Uterus (tissue), 4 donors: ENCODE measurements around the gene C2CD4A. TPM values are rescaled to one million over a fixed set of nuclear protein-coding genes. Genes with fewer than 3 reads are reported as not detected.

Experiments used
- DNase-seq, 2 donors: peaks; one replicate each; pipeline ENCODE4 v3.0.0-alpha.2; 2019 to 2020
- H3K27ac ChIP-seq, 2 donors: fragments of 200-600 bp; sonication (generic); 1 replicate in 1 of 2; 2 replicates in 1 of 2; pipeline ENCODE4 v1.5.1; 2016 to 2018
- H3K27me3 ChIP-seq, 2 donors: fragments of 200-600 bp; sonication (generic); one replicate each; pipeline ENCODE4 v1.5.1; 2018 to 2019; ENCODE audit warnings: control low read depth in 1 of 2
- H3K36me3 ChIP-seq, 2 donors: fragments of 200-600 bp; sonication (generic); one replicate each; pipeline ENCODE4 v1.5.1; 2019; ENCODE audit warnings: control low read depth in 1 of 2
- H3K4me1 ChIP-seq, 2 donors: fragments of 200-600 bp; sonication (generic); one replicate each; pipeline ENCODE4 v1.5.1; 2018 to 2019; ENCODE audit warnings: control low read depth in 1 of 2
- H3K4me3 ChIP-seq, 2 donors: fragments of 200-600 bp; sonication (generic); 1 replicate in 1 of 2; 2 replicates in 1 of 2; pipeline ENCODE4 v1.5.1; 2018 to 2019; ENCODE audit warnings: mild to moderate bottlenecking in 1 of 2
- H3K9me3 ChIP-seq, 2 donors: fragments of 200-600 bp; sonication (generic); one replicate each; pipeline ENCODE4 v1.5.1; 2019; ENCODE audit warnings: control low read depth in 1 of 2
- POLR2A ChIP-seq, 2 donors: fragments of 450-650 bp; IDR thresholded peaks; one replicate each; pipeline ENCODE4 v1.6.1; 2016; ENCODE audit warnings: antibody characterized with exemption in 2 of 2, mild to moderate bottlenecking in 1 of 2, moderate library complexity in 1 of 2
- intact Hi-C: fragments of 100-400 bp; cut with DNase I; formaldehyde crosslinking; loops from one replicate; pipeline ENCODE4 v1.15.1; 2023; ENCODE audit warnings: low total_unique reads
- total RNA-seq, 4 donors: library from RNA; depleted of rRNA in 3 of 4; stranded (reverse); fragments of >200 nt in 3 of 4; gene quantifications; one replicate each; pipeline versions ENCODE4 v1.1.0 to v1.2.4, GENCODE V29; 2014 to 2023
- TF ChIP-seq, protein P1 (sequence below), 4 experiments: fragments of 200-600 bp in 2 of 4; fragments of 450-650 bp in 2 of 4; sonication (generic) in 2 of 4; IDR thresholded peaks; one replicate each; pipeline ENCODE4 v1.5.1; 2016 to 2019; ENCODE audit warnings: antibody characterized with exemption in 4 of 4, mild to moderate bottlenecking in 2 of 4, moderate library complexity in 1 of 4
- donor health status: DM: yes; HTN: yes; CAD: no.

C2CD4A gene
- total RNA-seq, 4 donors from 2014 or later = 0.21 TPM; not detected in 3

DNA sequence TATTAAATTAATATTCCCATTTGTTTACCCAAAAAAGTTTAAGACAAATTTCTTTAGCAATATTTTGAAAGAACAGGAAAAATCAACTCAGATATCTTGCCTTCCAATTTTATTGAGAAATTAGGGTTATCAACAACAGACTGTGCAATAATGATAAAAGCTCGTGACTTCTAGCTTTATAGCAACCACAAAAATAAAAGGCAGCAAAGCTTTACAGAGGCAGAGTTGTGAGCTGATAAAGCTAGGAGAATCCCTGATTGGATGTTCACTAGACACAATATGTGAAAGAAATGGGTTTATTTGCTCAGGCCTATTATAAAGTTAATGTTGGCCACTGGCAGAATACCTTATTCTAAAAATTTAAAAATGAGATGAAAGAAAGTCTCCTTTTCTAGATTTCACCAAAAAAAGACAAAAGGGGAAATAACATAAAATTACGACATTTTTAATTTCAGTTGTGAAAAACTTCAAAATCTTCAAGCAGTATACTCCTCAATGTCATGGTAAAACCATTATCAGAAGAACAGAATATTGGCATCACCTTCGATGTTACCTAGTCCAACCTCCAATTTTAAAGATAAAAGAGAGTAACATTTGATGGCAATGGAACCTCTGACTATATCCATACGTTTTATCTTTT, 9.3 kb upstream of the C2CD4A start:
- intact Hi-C loops = no loop called here
- H3K27ac ChIP-seq = no peak overlapping the region
- no peaks in the 10 kb centered on the region for H3K4me1 ChIP-seq
- no peak for DNase-seq
- no peaks in the 10 kb centered on the region for H3K27me3 ChIP-seq
- no peak overlapping the region for H3K4me3 ChIP-seq
- TF ChIP-seq, protein P1, sequence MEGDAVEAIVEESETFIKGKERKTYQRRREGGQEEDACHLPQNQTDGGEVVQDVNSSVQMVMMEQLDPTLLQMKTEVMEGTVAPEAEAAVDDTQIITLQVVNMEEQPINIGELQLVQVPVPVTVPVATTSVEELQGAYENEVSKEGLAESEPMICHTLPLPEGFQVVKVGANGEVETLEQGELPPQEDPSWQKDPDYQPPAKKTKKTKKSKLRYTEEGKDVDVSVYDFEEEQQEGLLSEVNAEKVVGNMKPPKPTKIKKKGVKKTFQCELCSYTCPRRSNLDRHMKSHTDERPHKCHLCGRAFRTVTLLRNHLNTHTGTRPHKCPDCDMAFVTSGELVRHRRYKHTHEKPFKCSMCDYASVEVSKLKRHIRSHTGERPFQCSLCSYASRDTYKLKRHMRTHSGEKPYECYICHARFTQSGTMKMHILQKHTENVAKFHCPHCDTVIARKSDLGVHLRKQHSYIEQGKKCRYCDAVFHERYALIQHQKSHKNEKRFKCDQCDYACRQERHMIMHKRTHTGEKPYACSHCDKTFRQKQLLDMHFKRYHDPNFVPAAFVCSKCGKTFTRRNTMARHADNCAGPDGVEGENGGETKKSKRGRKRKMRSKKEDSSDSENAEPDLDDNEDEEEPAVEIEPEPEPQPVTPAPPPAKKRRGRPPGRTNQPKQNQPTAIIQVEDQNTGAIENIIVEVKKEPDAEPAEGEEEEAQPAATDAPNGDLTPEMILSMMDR (IDR thresholded peaks at IDR 0.05) = no peak
- no peak for TF ChIP-seq POLR2A (IDR thresholded peaks at IDR 0.05)
- H3K36me3 ChIP-seq = no peaks in the 10 kb centered on the region
- no peaks in the 10 kb centered on the region for H3K9me3 ChIP-seq

DNA sequence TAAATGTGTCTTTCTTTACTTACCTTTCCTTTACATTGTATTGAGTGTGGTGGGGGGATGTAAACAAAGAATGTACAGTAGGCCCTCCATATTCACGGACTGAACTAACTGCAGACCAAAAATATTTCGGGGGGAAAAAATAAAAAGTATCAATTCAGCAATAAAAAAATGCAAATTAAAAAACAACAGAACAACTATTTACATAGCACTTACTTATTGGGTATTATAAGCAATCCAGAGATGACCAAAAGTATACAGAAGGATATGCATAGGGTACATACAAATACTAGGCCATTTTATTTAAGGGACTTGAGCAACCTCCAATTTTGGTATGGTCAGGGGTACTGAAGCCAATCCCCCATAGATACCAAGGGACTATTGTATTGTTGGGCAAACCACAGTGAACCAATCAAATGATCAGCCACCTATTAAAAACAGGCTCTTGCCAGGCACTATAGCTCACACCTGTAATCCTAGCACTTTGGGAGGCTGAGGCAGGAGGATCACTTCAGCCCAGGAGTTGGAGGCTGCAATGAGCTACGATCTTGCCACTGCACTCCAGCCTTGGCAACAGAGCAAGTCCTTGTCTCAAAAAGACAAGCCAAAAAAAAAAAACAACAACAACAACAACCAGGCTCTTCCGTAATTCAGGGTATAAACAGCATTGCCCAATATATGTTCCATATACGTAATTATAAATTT, 8.3 kb upstream of the C2CD4A start:
- no peaks in the 10 kb centered on the region for H3K36me3 ChIP-seq
- no peaks in the 10 kb centered on the region for H3K27me3 ChIP-seq
- H3K4me1 ChIP-seq = no peaks in the 10 kb centered on the region
- DNase-seq = no peak
- no peaks in the 10 kb centered on the region for H3K9me3 ChIP-seq
- no peak overlapping the region for H3K27ac ChIP-seq
- no peak overlapping the region for H3K4me3 ChIP-seq
- intact Hi-C loops = no loop called here
- TF ChIP-seq, protein P1 (IDR thresholded peaks at IDR 0.05) = no peak
- TF ChIP-seq POLR2A (IDR thresholded peaks at IDR 0.05) = no peak

DNA sequence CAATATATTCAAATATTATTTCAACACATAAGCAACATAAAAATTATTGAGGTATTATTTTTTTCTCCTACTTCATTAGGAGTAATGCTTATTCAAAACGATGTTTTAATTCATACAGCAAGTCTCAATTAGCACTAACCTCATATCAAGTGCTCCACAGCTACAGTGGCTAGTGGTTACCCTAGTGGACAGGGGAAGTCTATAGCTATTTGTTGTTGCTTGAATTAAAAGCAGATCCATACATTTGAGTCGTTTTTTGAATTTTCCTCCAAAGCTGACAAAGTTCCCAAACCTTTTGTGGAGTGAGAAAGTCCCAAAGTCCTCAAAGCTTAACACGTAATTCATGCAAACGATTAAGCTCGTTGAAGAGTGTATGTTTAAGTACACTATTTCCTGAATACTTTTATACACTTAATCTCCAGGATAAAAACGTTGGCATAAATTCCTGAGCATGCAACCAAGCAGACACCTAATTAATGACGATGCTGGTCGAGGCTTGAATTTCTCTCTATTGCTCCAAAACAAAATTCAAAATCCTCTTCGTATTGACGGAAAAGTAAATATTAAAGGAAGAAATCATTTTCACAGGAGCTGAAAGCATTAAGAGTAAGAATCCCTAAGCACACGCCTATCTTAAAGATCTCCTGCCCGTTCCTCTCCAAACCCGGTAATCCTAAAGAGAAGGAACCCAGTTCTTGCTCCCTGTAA, 7.5 kb upstream of the C2CD4A start:
- Histone ChIP-seq H3K9me3 (no peaks in the 10 kb centered on the region), H3K27ac (peak overlapping the region; percentile 86 to 96), H3K27me3 (no peaks in the 10 kb centered on the region), H3K36me3 (no peaks in the 10 kb centered on the region), H3K4me1 (no peaks in the 10 kb centered on the region), H3K4me3 (peak overlapping the region; percentile 87 to 93)
- intact Hi-C loops = no loop called here
- no peak for DNase-seq
- TF ChIP-seq, protein P1 (IDR thresholded peaks at IDR 0.05) = no peak
- TF ChIP-seq POLR2A (IDR thresholded peaks at IDR 0.05) = no peak

DNA sequence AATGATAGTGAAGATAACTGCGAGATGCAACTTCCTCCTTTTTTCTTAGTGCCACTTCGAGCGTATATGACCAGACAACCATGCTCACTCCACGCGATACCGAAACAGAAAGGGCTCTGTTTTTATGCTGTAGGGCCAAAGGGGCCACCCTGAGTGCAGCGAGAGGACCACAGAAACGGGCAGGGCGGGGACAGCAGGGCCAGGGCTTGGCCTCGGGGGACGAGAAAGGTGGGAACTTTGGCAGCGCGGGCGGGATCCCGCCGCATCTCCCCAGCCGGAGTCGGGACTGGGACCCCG, 7.0 kb upstream of the C2CD4A start:
- no peaks in the 10 kb centered on the region for H3K36me3 ChIP-seq
- no peaks in the 10 kb centered on the region for H3K9me3 ChIP-seq
- H3K4me3 ChIP-seq = peak overlapping the region; percentile 87 to 93
- no peaks in the 10 kb centered on the region for H3K27me3 ChIP-seq
- peak in 1 of 2 donors; percentile 32 for DNase-seq
- intact Hi-C loops = no loop called here
- H3K27ac ChIP-seq = peak overlapping the region; percentile 86 to 96
- H3K4me1 ChIP-seq = no peaks in the 10 kb centered on the region
- TF ChIP-seq, protein P1 (IDR thresholded peaks at IDR 0.05) = no peak
- no peak for TF ChIP-seq POLR2A (IDR thresholded peaks at IDR 0.05)
